Vagina (tissue), 2 donors: Measurements from ENCODE around the gene RPLP2.

Experiments used
- CTCF ChIP-seq, 3 experiments: fragments of 450-650 bp in 2 of 3; fragments of 200-600 bp in 1 of 3; sonication (generic) in 1 of 3; IDR thresholded peaks; one replicate each; pipeline ENCODE4 v1.5.1; 2017 to 2019; ENCODE audit warnings: antibody characterized with exemption in 3 of 3, mild to moderate bottlenecking in 2 of 3, moderate library complexity in 2 of 3
- POLR2A ChIP-seq, 2 donors: fragments of 450-650 bp; IDR thresholded peaks; one replicate each; pipeline ENCODE4 v1.6.1; 2017; ENCODE audit warnings: antibody characterized with exemption in 2 of 2, mild to moderate bottlenecking in 2 of 2, moderate library complexity in 2 of 2
- POLR2AphosphoS5 ChIP-seq, 2 donors: sonication (generic); formaldehyde crosslinking; IDR thresholded peaks; one replicate each; pipeline ENCODE4 v1.9.0; 2017; ENCODE audit warnings: antibody characterized with exemption in 2 of 2, mild to moderate bottlenecking in 2 of 2, low read depth in 1 of 2; ENCODE audit not compliant: insufficient read depth in 1 of 2

GRCh38 chr11:763073-763463 lies 46.7 kb upstream of the RPLP2 start:
- no peak for TF ChIP-seq POLR2A (IDR thresholded peaks at IDR 0.05)
- no peak for TF ChIP-seq CTCF (IDR thresholded peaks at IDR 0.05)
- no peak for TF ChIP-seq POLR2AphosphoS5 (IDR thresholded peaks at IDR 0.05; ENCODE audit: insufficient read depth in 1 of 2, low read depth in 1 of 2)
